NCI-H146 treated with DMSO at 0.1 percent for 48 hours (cell line): ENCODE data around the gene CTSL.

ENCODE experiments used
- DNase-seq: peaks from one replicate; lab custom pipeline; 2025; ENCODE audit not compliant: unreplicated experiment; lab: John Stamatoyannopoulos, UW

The CTSL gene

GRCh38 chr9:87699835-87700234, 26.1 kb upstream of the CTSL start:
- no peak for DNase-seq

GRCh38 chr9:87701491-87701890, 24.4 kb upstream of the CTSL start:
- no peak for DNase-seq

GRCh38 chr9:87701931-87702421, 23.9 kb upstream of the CTSL start:
- DNase-seq = no peak

- no peak for DNase-seq
Measured at GRCh38 chr9:87702921-87703320, 23.0 kb upstream of the CTSL start.

- no peak for DNase-seq
Measured at GRCh38 chr9:87703636-87704276, 22.2 kb upstream of the CTSL start.

GRCh38 chr9:87704342-87704741, 21.6 kb upstream of the CTSL start:
- no peak for DNase-seq

GRCh38 chr9:87706066-87706739, 19.7 kb upstream of the CTSL start:
- no peak for DNase-seq

GRCh38 chr9:87707805-87708506, 18.0 kb upstream of the CTSL start:
- DNase-seq = no peak

- no peak for DNase-seq
Measured at GRCh38 chr9:87708546-87708945, 17.4 kb upstream of the CTSL start.

- no peak for DNase-seq
Measured at GRCh38 chr9:87708986-87709728, 16.8 kb upstream of the CTSL start.

- DNase-seq = no peak
Measured at GRCh38 chr9:87710443-87710842, 15.5 kb upstream of the CTSL start.

- no peak for DNase-seq
Measured at GRCh38 chr9:87711857-87712800, 13.8 kb upstream of the CTSL start.

GRCh38 chr9:87712801-87713277, 13.1 kb upstream of the CTSL start:
- no peak for DNase-seq

GRCh38 chr9:87713278-87713987, 12.5 kb upstream of the CTSL start:
- no peak for DNase-seq

- no peak for DNase-seq
Measured at GRCh38 chr9:87713988-87714330, 12.0 kb upstream of the CTSL start.

- DNase-seq = no peak
Measured at GRCh38 chr9:87714819-87715218, 11.1 kb upstream of the CTSL start.

GRCh38 chr9:87716141-87716540, 9.8 kb upstream of the CTSL start:
- no peak for DNase-seq

- no peak for DNase-seq
Measured at GRCh38 chr9:87717456-87717855, 8.5 kb upstream of the CTSL start.

GRCh38 chr9:87718231-87718630, 7.7 kb upstream of the CTSL start:
- no peak for DNase-seq
